Gastrocnemius medialis (tissue), 4 donors: ENCODE measurements around the gene DUSP14. TPM values are rescaled to one million over a fixed set of nuclear protein-coding genes. Genes with fewer than 3 reads are reported as not detected.

Experiments
- ATAC-seq, 2 donors: fragments of 150-250 bp; one replicate each; pipeline ENCODE4 v1.9.1; 2016
- DNase-seq, 2 donors: peaks; one replicate each; pipeline ENCODE4 v3.0.0-alpha.2; 2019
- H3K27ac ChIP-seq, 4 donors: fragments of 200-600 bp; sonication (generic); 1 replicate in 1 of 4; 2 replicates in 3 of 4; pipeline ENCODE4 v1.5.1; 2016 to 2018; ENCODE audit warnings: mild to moderate bottlenecking in 2 of 4, moderate library complexity in 1 of 4
- H3K27me3 ChIP-seq, 3 donors: fragments of 200-600 bp; sonication (generic) in 2 of 3; 1 replicate in 1 of 3; 2 replicates in 2 of 3; pipeline versions ENCODE4 v1.5.1 to v1.6.0; 2016 to 2019; ENCODE audit warnings: mild to moderate bottlenecking in 1 of 3, moderate library complexity in 1 of 3
- H3K36me3 ChIP-seq, 2 donors: fragments of 200-600 bp; sonication (generic) in 1 of 2; one replicate each; pipeline ENCODE4 v1.5.1; 2017 to 2018
- H3K4me1 ChIP-seq, 2 donors: fragments of 200-600 bp; sonication (generic) in 1 of 2; one replicate each; pipeline ENCODE4 v1.5.1; 2016 to 2017; ENCODE audit warnings: mild to moderate bottlenecking in 2 of 2
- H3K4me3 ChIP-seq, 4 donors: fragments of 200-600 bp; sonication (generic) in 3 of 4; 1 replicate in 1 of 4; 2 replicates in 3 of 4; pipeline ENCODE4 v1.5.1; 2016 to 2019; ENCODE audit warnings: mild to moderate bottlenecking in 2 of 4
- H3K9me3 ChIP-seq, 3 donors: fragments of 200-600 bp; sonication (generic) in 2 of 3; 1 replicate in 1 of 3; 2 replicates in 2 of 3; pipeline ENCODE4 v1.5.1; 2016 to 2019
- CTCF ChIP-seq, 5 experiments: fragments of 450-650 bp in 3 of 5; fragments of 200-600 bp in 2 of 5; sonication (generic) in 2 of 5; IDR thresholded peaks in 4 of 5; conservative IDR thresholded peaks in 1 of 5; 1 replicate in 4 of 5; 2 replicates in 1 of 5; pipeline ENCODE4 v1.5.1; 2016 to 2019; ENCODE audit warnings: antibody characterized with exemption in 5 of 5, mild to moderate bottlenecking in 3 of 5, moderate library complexity in 3 of 5
- POLR2A ChIP-seq, 2 donors: fragments of 450-650 bp; IDR thresholded peaks; one replicate each; pipeline ENCODE4 v1.6.1; 2017; ENCODE audit warnings: antibody characterized with exemption in 2 of 2, mild to moderate bottlenecking in 2 of 2, moderate library complexity in 2 of 2
- in situ Hi-C, 4 donors: fragments of 200-750 bp; cut with MboI; loops; one replicate each; pipeline versions ENCODE4 v1.15.0 to v1.8.0; 2017; ENCODE audit warnings: low sequenced_read_pairs in 4 of 4
- intact Hi-C: fragments of 100-400 bp; cut with DNase I; formaldehyde crosslinking; loops from one replicate; pipeline ENCODE4 v1.15.1; 2023; ENCODE audit warnings: low total_unique reads
- total RNA-seq, 4 donors: library from RNA; depleted of rRNA; stranded (reverse); fragments of >200 nt; gene quantifications; one replicate each; pipeline versions ENCODE4 v1.1.0 to v1.2.3, GENCODE V29; 2016

DUSP14 gene
- total RNA-seq, 4 donors from 2014 or later: 10.2 to 15.1 (median 11.3) TPM

- TF ChIP-seq POLR2A (IDR thresholded peaks at IDR 0.05) (no peak), CTCF (IDR thresholded peaks at IDR 0.05 in 4 of 5, conservative IDR thresholded peaks at IDR 0.05 in 1 of 5) (no peak)
- Histone ChIP-seq H3K4me1 (peaks cover 4 to 6% of the 10 kb centered on the region in 2 donors), H3K27me3 (no peaks in the 10 kb centered on the region), H3K9me3 (no peaks in the 10 kb centered on the region), H3K36me3 (no peaks in the 10 kb centered on the region), H3K4me3 (no peak overlapping the region), H3K27ac (no peak overlapping the region)
- intact Hi-C loops: no loop called here
- in situ Hi-C loops: no loop called here
- DNase-seq (no peak), ATAC-seq (no peak)
Measured at GRCh38 chr17:37500378-37500777, 10.7 kb downstream of the DUSP14 start.

- intact Hi-C loops: no loop called here
- no peak overlapping the region for H3K27ac ChIP-seq
- DNase-seq: no peak
- peaks cover 4 to 6% of the 10 kb centered on the region in 2 donors for H3K4me1 ChIP-seq
- in situ Hi-C loops: no loop called here
- H3K9me3 ChIP-seq: no peaks in the 10 kb centered on the region
- ATAC-seq: peak in 1 of 2 donors; percentile 56
- H3K4me3 ChIP-seq: no peak overlapping the region
- H3K27me3 ChIP-seq: no peaks in the 10 kb centered on the region
- TF ChIP-seq POLR2A (IDR thresholded peaks at IDR 0.05) (no peak), CTCF (IDR thresholded peaks at IDR 0.05 in 4 of 5, conservative IDR thresholded peaks at IDR 0.05 in 1 of 5) (no peak)
- no peaks in the 10 kb centered on the region for H3K36me3 ChIP-seq
Measured at GRCh38 chr17:37502009-37502936, 12.6 kb downstream of the DUSP14 start.

- in situ Hi-C loops (no loop called here), intact Hi-C loops (no loop called here)
- Histone ChIP-seq H3K27ac (no peak overlapping the region), H3K27me3 (no peaks in the 10 kb centered on the region), H3K4me3 (no peak overlapping the region), H3K9me3 (no peaks in the 10 kb centered on the region), H3K36me3 (no peaks in the 10 kb centered on the region), H3K4me1 (peaks cover 4 to 6% of the 10 kb centered on the region in 2 donors)
- DNase-seq: no peak
- ATAC-seq: no peak
- TF ChIP-seq CTCF (IDR thresholded peaks at IDR 0.05 in 4 of 5, conservative IDR thresholded peaks at IDR 0.05 in 1 of 5): no peak
- TF ChIP-seq POLR2A (IDR thresholded peaks at IDR 0.05): no peak
Measured at GRCh38 chr17:37503148-37503547, 13.5 kb downstream of the DUSP14 start.

GRCh38 chr17:37505333-37505732, 15.6 kb downstream of the DUSP14 start:
- no peaks in the 10 kb centered on the region for H3K36me3 ChIP-seq
- peaks cover 4 to 6% of the 10 kb centered on the region in 2 donors for H3K4me1 ChIP-seq
- H3K4me3 ChIP-seq: no peak overlapping the region
- intact Hi-C loops (no loop called here), in situ Hi-C loops (no loop called here)
- ATAC-seq (no peak), DNase-seq (no peak)
- H3K9me3 ChIP-seq: no peaks in the 10 kb centered on the region
- no peak overlapping the region for H3K27ac ChIP-seq
- no peak for TF ChIP-seq POLR2A (IDR thresholded peaks at IDR 0.05)
- no peak for TF ChIP-seq CTCF (IDR thresholded peaks at IDR 0.05 in 4 of 5, conservative IDR thresholded peaks at IDR 0.05 in 1 of 5)
- no peaks in the 10 kb centered on the region for H3K27me3 ChIP-seq
